Measurements from ENCODE around the gene LGALS7B.

- TF ChIP-seq MAX (IDR thresholded peaks at IDR 0.05) (no peak), ZFX (IDR thresholded peaks at IDR 0.05) (no peak), POLR2AphosphoS5 (IDR thresholded peaks at IDR 0.05; ENCODE audit: low read depth, low read length) (no peak), CTCF (IDR thresholded peaks at IDR 0.05 in 2 of 3, conservative IDR thresholded peaks at IDR 0.05 in 1 of 3; ENCODE audit: borderline replicate concordance in 1 of 3, insufficient read depth in 1 of 3, low read depth in 2 of 3, low read length in 2 of 3) (no peak), POLR2A (IDR thresholded peaks at IDR 0.05; ENCODE audit: borderline replicate concordance, extremely low read depth, insufficient read depth, insufficient read length) (no peak), EZH2 (IDR thresholded peaks at IDR 0.05) (no peak), EGR1 (IDR thresholded peaks at IDR 0.05; ENCODE audit: low read depth) (no peak), SP1 (IDR thresholded peaks at IDR 0.05; ENCODE audit: low read depth) (no peak), REST (IDR thresholded peaks at IDR 0.05; ENCODE audit: low read depth) (no peak), EZH2phosphoT487 (IDR thresholded peaks at IDR 0.05; ENCODE audit: borderline replicate concordance) (no peak), ZBTB33 (IDR thresholded peaks at IDR 0.05; ENCODE audit: extremely low read depth, insufficient replicate concordance, low read length) (no peak), CEBPB (IDR thresholded peaks at IDR 0.05; ENCODE audit: low read depth) (no peak), ATF3 (IDR thresholded peaks at IDR 0.05) (no peak), RAD21 (IDR thresholded peaks at IDR 0.05; ENCODE audit: low read depth) (no peak)
Observed at GRCh38 chr19:38743394-38744297, 45.4 kb upstream of the LGALS7B start.
